ENCODE results near the gene TTBK1. TPM values are rescaled to one million over a fixed set of nuclear protein-coding genes. Genes with fewer than 3 reads are reported as not detected.

Gene TTBK1
- total and polyA plus RNA-seq, 10 of the 15 experiments (the other 5 are each of a cell fraction or from before 2014, with no cell fraction given): 0.05 to 0.27 TPM; not detected in 8

- no peak for TF ChIP-seq POLR2AphosphoS2 (IDR thresholded peaks at IDR 0.05; ENCODE audit: low read depth, low read length)
Measured at GRCh38 chr6:43213431-43213830, 29.9 kb upstream of the TTBK1 start (continued).

- no peak for ATAC-seq
- SMC1A ChIA-PET (ENCODE audit: uncharacterized antibody, unreplicated experiment): interaction anchor here (1.1 kb wide), 1 partner anchor 9 kb away, joined by 3 read pairs; no protein-coding TSS in a partner anchor
Measured at GRCh38 chr6:43215066-43215465, 28.2 kb upstream of the TTBK1 start.

More at GRCh38 chr6:43215066-43215465, 28.2 kb upstream of the TTBK1 start:
- no peaks in the 10 kb centered on the region for H3K9me3 ChIP-seq (replicated peaks; ENCODE audit: control insufficient read depth, insufficient read depth, low read length)
- H3K36me3 ChIP-seq (ENCODE audit: control insufficient read depth in 2 of 2, insufficient read depth in 2 of 2, low read length in 1 of 2): peaks cover 0 to 1% of the 10 kb centered on the region in 2 experiments; a peak in 2 of 4 replicates
- in situ Hi-C loops (cut with MboI): no loop called here
- DNase-seq (ENCODE audit: low read depth, low spot score): no peak
- H3K4me1 ChIP-seq (ENCODE audit: control insufficient read depth, insufficient read depth, low read length): no peaks in the 10 kb centered on the region
- POLR2A ChIA-PET: no interaction called here
- RAD21 ChIA-PET (ENCODE audit: unreplicated experiment): no interaction called here
- no peak overlapping the region for H3K4me3 ChIP-seq
- no peaks in the 10 kb centered on the region for H3K27me3 ChIP-seq (replicated peaks in 1 of 2; ENCODE audit: control insufficient read depth in 2 of 2, insufficient read depth in 2 of 2, low read length in 1 of 2)
- intact Hi-C loops (cut with micrococcal nuclease; ENCODE audit: unreplicated experiment): no loop called here
- no peak for FAIRE-seq
- H3K27ac ChIP-seq (ENCODE audit: control insufficient read depth, insufficient read depth): no peak overlapping the region
- no TSS peak for BruUV-seq (replicated peaks)
- no peaks in the 10 kb centered on the region for H3K79me2 ChIP-seq (ENCODE audit: control insufficient read depth, insufficient read depth, low read length)
- no peaks in the 10 kb centered on the region for H4K20me1 ChIP-seq (ENCODE audit: control insufficient read depth, insufficient read depth)
- 97% methylated on average over 8 of the region's 8 CpGs for WGBS (ENCODE audit: insufficient coverage, insufficient replicate concordance, low lambda C conversion rate, missing lambda C conversion rate)
- TF ChIP-seq SPI1 (IDR thresholded peaks at IDR 0.05; ENCODE audit: borderline replicate concordance, insufficient read depth, low read depth, low read length) (no peak), ZBTB4 (CRISPR knock-in tag; IDR thresholded peaks at IDR 0.05) (no peak), GATAD2B (conservative IDR thresholded peaks at IDR 0.05; ENCODE audit: low read depth) (no peak), USF2 (IDR thresholded peaks at IDR 0.05; ENCODE audit: borderline replicate concordance, low read depth, low read length) (no peak)
- no peak overlapping the region for H3K4me2 ChIP-seq (ENCODE audit: control insufficient read depth, insufficient read depth)
- H3K9ac ChIP-seq (ENCODE audit: control insufficient read depth, insufficient read depth, low read length): no peak overlapping the region
- no peak overlapping the region for H2AFZ ChIP-seq (ENCODE audit: control insufficient read depth, low read depth, low read length)
- CTCF ChIA-PET: interaction anchor here (1.3 kb wide), 1 partner anchor 141 kb away, joined by 3 read pairs; no protein-coding TSS in a partner anchor

All from GM12878 (cell line).